ENCODE results near the gene MAS1L.

Gene MAS1L

GRCh38 chr6:29529956-29530355, 42.2 kb upstream of the MAS1L start:
- Histone ChIP-seq H3K27me3 (ENCODE audit: control insufficient read depth, insufficient read depth, low read length) (no peaks in the 10 kb centered on the region), H3K9ac (no peak overlapping the region)

GRCh38 chr6:29528988-29529560, 41.3 kb upstream of the MAS1L start:
- H3K4me2 ChIP-seq (ENCODE audit: low read length), result no peak overlapping the region
- H3K79me2 ChIP-seq, result no peaks in the 10 kb centered on the region
- H3K4me1 ChIP-seq, result no peaks in the 10 kb centered on the region
- no peak overlapping the region for H2AFZ ChIP-seq
- no peak for TF ChIP-seq CTCF (IDR thresholded peaks at IDR 0.05)
- H3K36me3 ChIP-seq (ENCODE audit: control insufficient read depth, insufficient read depth, low read length), result no peaks in the 10 kb centered on the region
- H3K4me3 ChIP-seq (ENCODE audit: low read depth, low read length), result no peak overlapping the region
- no peaks in the 10 kb centered on the region for H3K9me3 ChIP-seq (ENCODE audit: control insufficient read depth, low read length)
- no peak overlapping the region for H3K27ac ChIP-seq
- H3K9ac ChIP-seq, result no peak overlapping the region
- no peaks in the 10 kb centered on the region for H3K27me3 ChIP-seq (ENCODE audit: control insufficient read depth, insufficient read depth, low read length)

More at GRCh38 chr6:29529956-29530355, 42.2 kb upstream of the MAS1L start:
- no peak for TF ChIP-seq CTCF (IDR thresholded peaks at IDR 0.05)
- H3K4me3 ChIP-seq (ENCODE audit: low read depth, low read length), result no peak overlapping the region
- no peak overlapping the region for H3K27ac ChIP-seq
- H3K9me3 ChIP-seq (ENCODE audit: control insufficient read depth, low read length), result no peaks in the 10 kb centered on the region
- no peaks in the 10 kb centered on the region for H3K4me1 ChIP-seq
- no peak overlapping the region for H3K4me2 ChIP-seq (ENCODE audit: low read length)
- no peak overlapping the region for H2AFZ ChIP-seq
- H3K79me2 ChIP-seq, result no peaks in the 10 kb centered on the region
- no peaks in the 10 kb centered on the region for H3K36me3 ChIP-seq (ENCODE audit: control insufficient read depth, insufficient read depth, low read length)

DNA sequence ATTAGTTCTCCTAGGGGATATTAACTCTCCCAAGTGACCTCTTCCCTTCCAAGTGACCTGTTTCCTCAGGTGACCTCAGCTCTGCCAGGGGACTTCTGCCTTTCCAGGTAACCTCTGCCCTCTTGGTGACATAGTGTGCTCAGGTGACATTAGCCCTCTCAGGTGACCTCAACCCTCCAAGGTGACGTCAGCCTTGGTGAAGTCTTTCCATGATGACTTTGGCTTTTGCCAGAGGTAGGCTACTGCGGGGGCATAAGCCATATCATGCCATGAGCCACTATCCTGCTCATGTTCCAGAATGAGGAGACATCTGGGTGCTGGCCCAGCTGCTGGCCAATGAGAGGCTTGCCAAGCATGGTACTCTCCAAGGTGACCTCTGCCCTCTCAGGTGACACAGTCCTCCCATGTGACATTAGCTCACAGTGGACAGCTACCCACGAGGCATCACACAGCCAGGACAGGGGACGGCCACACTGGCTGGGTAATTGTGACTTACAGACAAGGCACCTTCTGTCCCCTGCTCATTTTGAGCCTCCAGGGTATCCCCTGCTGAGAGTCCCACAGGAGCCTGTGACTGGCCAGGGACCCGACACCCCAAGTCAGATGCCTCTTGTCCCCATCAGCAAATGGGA, 40.7 kb upstream of the MAS1L start:
- no peaks in the 10 kb centered on the region for H3K4me1 ChIP-seq
- no peaks in the 10 kb centered on the region for H3K27me3 ChIP-seq (ENCODE audit: control insufficient read depth, insufficient read depth, low read length)
- no peak overlapping the region for H3K4me2 ChIP-seq (ENCODE audit: low read length)
- H3K36me3 ChIP-seq (ENCODE audit: control insufficient read depth, insufficient read depth, low read length), result no peaks in the 10 kb centered on the region
- H3K9ac ChIP-seq, result no peak overlapping the region
- H3K4me3 ChIP-seq (ENCODE audit: low read depth, low read length), result no peak overlapping the region
- H3K9me3 ChIP-seq (ENCODE audit: control insufficient read depth, low read length), result no peaks in the 10 kb centered on the region
- H2AFZ ChIP-seq, result no peak overlapping the region
- no peak for TF ChIP-seq CTCF (IDR thresholded peaks at IDR 0.05)
- no peaks in the 10 kb centered on the region for H3K79me2 ChIP-seq
- H3K27ac ChIP-seq, result no peak overlapping the region

DNA sequence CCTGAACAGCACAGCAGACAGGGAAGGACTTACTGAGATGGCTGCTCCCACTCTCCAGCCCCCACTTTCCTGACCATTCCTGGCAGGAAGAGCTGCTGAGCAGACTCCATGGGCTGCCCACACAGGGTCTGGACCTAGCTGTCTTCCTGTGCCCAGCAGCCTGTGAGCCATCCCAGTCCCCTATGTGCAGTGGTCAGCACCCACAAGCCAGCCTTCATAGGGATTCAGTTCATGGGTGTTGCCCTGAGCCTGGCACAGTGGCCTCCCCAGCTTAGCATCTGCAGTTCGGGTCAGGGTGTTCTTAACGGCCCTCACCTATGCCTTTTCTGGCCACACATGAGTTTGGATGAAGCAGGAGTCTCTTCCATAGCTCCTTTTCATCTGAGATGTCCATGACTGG, 39.8 kb upstream of the MAS1L start:
- Histone ChIP-seq H2AFZ (no peak overlapping the region), H3K9me3 (ENCODE audit: control insufficient read depth, low read length) (no peaks in the 10 kb centered on the region), H3K9ac (no peak overlapping the region), H3K4me2 (ENCODE audit: low read length) (no peak overlapping the region), H3K36me3 (ENCODE audit: control insufficient read depth, insufficient read depth, low read length) (no peaks in the 10 kb centered on the region), H3K27ac (no peak overlapping the region), H3K79me2 (no peaks in the 10 kb centered on the region), H3K4me1 (no peaks in the 10 kb centered on the region), H3K27me3 (ENCODE audit: control insufficient read depth, insufficient read depth, low read length) (no peaks in the 10 kb centered on the region), H3K4me3 (ENCODE audit: low read depth, low read length) (no peak overlapping the region)
- no peak for TF ChIP-seq CTCF (IDR thresholded peaks at IDR 0.05)

DNA sequence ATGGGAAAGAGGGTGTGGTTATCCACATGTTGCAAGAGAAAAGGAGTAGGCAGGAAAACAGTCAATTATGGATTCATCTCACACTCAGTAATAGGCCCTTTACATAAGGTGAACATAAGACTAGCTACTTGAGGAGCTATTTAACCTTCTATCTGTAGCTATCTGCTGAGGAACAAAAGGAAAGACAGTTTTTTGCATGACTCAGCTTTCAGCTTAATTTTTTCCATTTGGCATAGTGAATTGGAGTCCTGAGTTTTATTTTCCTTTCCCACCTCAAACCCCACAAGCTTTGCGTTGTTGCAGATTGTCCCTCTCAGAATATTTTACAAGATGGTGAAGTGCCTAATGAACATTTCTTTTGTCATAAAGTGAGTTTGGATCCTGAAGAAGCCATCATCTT, 39.4 kb upstream of the MAS1L start:
- H3K36me3 ChIP-seq (ENCODE audit: control insufficient read depth, insufficient read depth, low read length), result no peaks in the 10 kb centered on the region
- H3K79me2 ChIP-seq, result no peaks in the 10 kb centered on the region
- H3K9me3 ChIP-seq (ENCODE audit: control insufficient read depth, low read length), result no peaks in the 10 kb centered on the region
- no peak for TF ChIP-seq CTCF (IDR thresholded peaks at IDR 0.05)
- no peak overlapping the region for H3K4me2 ChIP-seq (ENCODE audit: low read length)
- no peak overlapping the region for H3K27ac ChIP-seq
- no peaks in the 10 kb centered on the region for H3K27me3 ChIP-seq (ENCODE audit: control insufficient read depth, insufficient read depth, low read length)
- H3K4me3 ChIP-seq (ENCODE audit: low read depth, low read length), result no peak overlapping the region
- H3K4me1 ChIP-seq, result no peaks in the 10 kb centered on the region
- no peak overlapping the region for H2AFZ ChIP-seq
- H3K9ac ChIP-seq, result no peak overlapping the region
